Large intestine (tissue), 12 donors: ENCODE measurements around the gene PEAK3. TPM values are rescaled to one million over a fixed set of nuclear protein-coding genes. Genes with fewer than 3 reads are reported as not detected.

Source experiments
- DNase-seq, 2 donors: peaks; one replicate each; pipeline versions ENCODE4 v3.0.0 to v3.0.0-alpha.2; 2013
- H3K27ac ChIP-seq: one replicate; pipeline ENCODE4 v1.5.1; 2013; ENCODE audit warnings: low read length
- H3K27me3 ChIP-seq: 2 replicates; pipeline ENCODE4 v1.6.1; 2013; ENCODE audit warnings: low read length; ENCODE audit not compliant: control insufficient read depth, insufficient read depth
- H3K36me3 ChIP-seq: 2 replicates; pipeline ENCODE4 v1.6.1; 2013; ENCODE audit warnings: low read length; ENCODE audit not compliant: control insufficient read depth, insufficient read depth
- H3K4me1 ChIP-seq: one replicate; pipeline ENCODE4 v1.6.1; 2013; ENCODE audit warnings: low read length; ENCODE audit not compliant: control insufficient read depth, insufficient read depth
- H3K4me3 ChIP-seq: one replicate; pipeline ENCODE4 v1.5.1; 2013; ENCODE audit warnings: low read length
- H3K9me3 ChIP-seq: one replicate; pipeline ENCODE4 v1.6.1; 2013; ENCODE audit warnings: mild to moderate bottlenecking, low read depth, low read length, moderate library complexity; ENCODE audit not compliant: control insufficient read depth
- WGBS: methylation state at CpG from one replicate; pipeline ENCODE4 v1.1.5; 2013; ENCODE audit warnings: low lambda C conversion rate; ENCODE audit not compliant: insufficient coverage; 5-methylcytosine and 5-hydroxymethylcytosine counted together
- long read RNA-seq, 11 donors: transcript quantifications; one replicate each; lab custom pipeline, GENCODE V29; 2026
- polyA plus RNA-seq: library from polyadenylated mRNA; unstranded; fragments of 120-200 nt; gene quantifications from one replicate; pipeline ENCODE4 v1.2.1, GENCODE V29; 2013

PEAK3 gene, protein sequence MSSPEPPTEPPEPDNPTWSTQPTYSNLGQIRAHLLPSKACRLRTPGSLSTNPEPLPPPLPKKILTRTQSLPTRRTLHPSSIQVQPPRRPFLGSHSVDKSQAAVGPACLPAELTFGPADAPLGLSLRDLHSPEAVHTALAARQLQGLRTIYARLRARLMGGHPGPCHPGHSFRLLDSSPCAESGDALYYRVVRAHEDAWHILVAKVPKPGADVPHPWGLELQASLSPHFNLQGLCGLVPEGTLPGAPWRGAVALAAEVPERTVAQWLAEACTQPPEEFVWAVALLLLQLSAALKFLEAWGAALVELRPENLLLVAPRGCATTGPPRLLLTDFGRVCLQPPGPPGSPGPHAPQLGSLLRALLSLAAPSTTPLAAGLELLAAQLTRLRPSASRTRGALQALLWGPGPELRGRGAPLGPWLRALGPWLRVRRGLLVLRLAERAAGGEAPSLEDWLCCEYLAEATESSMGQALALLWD
- 0.15 TPM for polyA plus RNA-seq
- long read RNA-seq, donor 1 = 0 reads
- long read RNA-seq, donor 2 = 0 reads
- long read RNA-seq, donor 3 = 0 reads
- long read RNA-seq, donor 4 = 0 reads
- long read RNA-seq, donor 5 = 0 reads
- long read RNA-seq, donor 6 = 0 reads
- long read RNA-seq, donor 7 = 0 reads
- long read RNA-seq, donor 8 = 0 reads
- long read RNA-seq, donor 9 = 0 reads
- long read RNA-seq, donor 10 = 0 reads
- long read RNA-seq, donor 11 = 0 reads

DNA sequence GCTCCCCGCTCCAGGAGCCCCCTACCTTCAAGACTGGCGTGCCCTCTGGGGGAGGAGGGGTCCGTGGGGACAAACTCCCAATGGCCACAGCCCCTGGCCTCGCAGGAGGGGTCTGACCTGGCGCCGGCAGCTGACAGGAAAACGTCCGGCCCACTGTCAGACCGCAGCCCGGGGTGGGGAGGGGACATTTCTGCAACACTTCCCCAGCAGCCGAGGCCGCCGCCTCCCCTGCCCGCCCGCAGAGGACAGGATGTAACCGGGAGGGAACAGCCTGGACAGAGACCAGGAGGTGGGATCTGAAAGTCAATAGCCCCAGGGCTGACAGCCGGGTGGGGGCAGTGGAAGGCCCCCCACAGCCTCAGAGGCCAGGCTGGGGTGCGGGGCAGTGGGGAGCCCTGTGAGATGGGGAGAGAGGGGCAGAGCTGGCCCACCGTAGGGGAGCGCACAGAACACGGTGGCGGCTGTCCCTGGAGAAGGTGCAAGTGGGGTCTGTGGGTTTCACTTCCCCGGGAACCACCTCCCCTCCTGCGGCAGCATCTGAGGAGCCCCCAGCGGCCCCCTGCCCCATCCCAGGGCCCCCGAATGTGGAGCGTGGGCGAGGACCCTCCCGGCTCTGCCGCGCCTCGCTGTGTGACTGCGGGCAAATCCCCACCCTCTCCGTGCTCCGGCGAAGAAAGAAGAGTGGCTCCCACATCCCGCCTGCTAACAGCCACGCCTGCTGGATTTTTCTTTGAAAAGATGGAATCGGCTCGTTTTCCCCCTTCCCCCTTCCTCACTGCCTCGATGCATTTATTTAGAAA is at the start of gene PEAK3:
Gene PEAK3, minus strand, starts transcription at position 114 of the 800 bp plus-strand sequence. CDS start 1,244 bp downstream, outside the sequence.
- Histone ChIP-seq H3K4me1 (peaks cover 18% of the 10 kb centered on the region), H3K36me3 (no peaks in the 10 kb centered on the region), H3K27ac (no peak within 1 kb of the TSS), H3K27me3 (peaks cover 35% of the 10 kb centered on the region), H3K9me3 (peaks cover 8% of the 10 kb centered on the region), H3K4me3 (peak within 1 kb of the TSS; percentile 6)
- DNase-seq = peak in 1 of 2 donors; percentile 61
- WGBS = no CpG with 5 or more reads among the region's 41 CpGs

DNA sequence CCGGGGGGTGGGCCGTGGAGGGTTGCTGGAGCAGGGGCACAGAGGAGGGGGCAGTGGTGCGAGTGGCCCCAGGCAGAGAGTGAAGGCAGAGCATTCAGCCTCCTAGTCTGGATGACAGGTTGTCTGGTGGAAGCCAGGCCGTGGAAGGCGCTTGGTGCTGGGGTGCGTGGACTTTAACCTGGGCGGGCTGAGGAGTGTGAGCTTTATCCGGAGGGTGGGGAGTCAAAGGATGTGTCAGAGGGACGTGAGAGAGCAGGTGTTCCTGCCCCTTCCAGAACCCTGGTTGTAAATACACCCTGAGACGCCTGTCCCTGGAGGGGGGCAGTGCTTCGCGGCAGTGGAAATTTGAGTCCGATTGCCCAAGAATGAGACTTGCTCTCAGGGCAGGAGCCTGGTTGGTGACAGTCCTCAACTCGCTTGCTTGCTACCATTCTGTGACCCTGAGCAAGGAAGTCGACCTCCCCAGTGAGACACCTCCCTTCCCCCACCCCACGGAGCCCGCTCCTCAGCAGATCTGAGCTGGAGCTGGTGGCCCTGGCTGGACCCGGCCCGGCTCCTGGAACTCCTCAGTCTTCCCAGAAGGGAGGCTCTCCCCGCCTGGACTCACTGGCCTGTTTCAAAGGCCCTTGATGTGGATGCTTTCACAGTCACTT is 48.8 kb upstream of the PEAK3 start:
- peak overlapping the region; percentile 97 for H3K27ac ChIP-seq
- peaks cover 46% of the 10 kb centered on the region for H3K4me1 ChIP-seq
- peaks cover 10% of the 10 kb centered on the region for H3K36me3 ChIP-seq
- peak overlapping the region; percentile 17 for H3K4me3 ChIP-seq
- DNase-seq = peak; percentile 98 to 99
- H3K9me3 ChIP-seq = peaks cover 8% of the 10 kb centered on the region
- WGBS = no CpG with 5 or more reads among the region's 20 CpGs
- H3K27me3 ChIP-seq = no peaks in the 10 kb centered on the region

DNA sequence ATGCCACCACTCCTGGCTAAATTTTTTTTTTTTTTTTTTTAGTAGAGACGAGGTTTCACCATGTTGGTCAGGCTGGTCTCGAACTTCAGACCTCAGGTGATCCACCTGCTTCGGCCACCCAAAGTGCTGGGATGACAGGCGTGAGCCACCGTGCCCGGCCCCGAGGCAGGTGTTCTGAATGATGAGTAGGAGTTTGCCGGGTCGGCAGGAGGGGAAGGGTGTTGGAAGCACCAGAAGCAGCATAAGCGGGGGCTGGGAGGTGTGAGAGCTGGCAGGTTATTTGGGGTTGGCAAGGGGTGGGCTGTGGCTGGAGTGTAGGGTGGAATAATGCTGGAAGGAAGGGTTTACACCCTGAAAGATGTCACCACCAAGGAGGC is 48.3 kb upstream of the PEAK3 start:
- Histone ChIP-seq H3K36me3 (peaks cover 12% of the 10 kb centered on the region), H3K27me3 (no peaks in the 10 kb centered on the region), H3K9me3 (peaks cover 8% of the 10 kb centered on the region), H3K4me3 (peak overlapping the region; percentile 17), H3K27ac (peak overlapping the region; percentile 97), H3K4me1 (peaks cover 46% of the 10 kb centered on the region)
- DNase-seq = no peak
- WGBS = no CpG with 5 or more reads among the region's 10 CpGs

DNA sequence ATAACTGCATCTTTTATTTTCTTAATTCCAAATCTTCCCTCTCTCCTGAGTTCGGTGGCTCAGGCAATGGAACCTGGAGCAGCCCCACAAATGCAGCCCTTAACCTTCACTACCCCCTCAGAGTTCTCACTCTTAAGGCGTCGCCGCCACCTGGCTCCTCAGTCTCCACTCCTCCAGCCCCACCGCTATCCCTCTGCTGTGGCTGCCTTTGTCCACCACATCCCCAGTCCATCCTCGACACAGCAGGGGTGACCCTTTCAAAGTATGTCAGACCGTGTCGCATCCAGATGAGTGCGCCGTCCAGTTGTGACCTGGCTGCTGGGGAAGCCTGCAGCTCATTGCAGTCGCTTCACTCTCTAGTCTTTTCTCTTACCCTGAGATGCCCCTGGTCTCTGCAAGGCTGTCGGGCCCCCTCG is 47.5 kb upstream of the PEAK3 start:
- H3K4me1 ChIP-seq = peaks cover 43% of the 10 kb centered on the region
- peak overlapping the region; percentile 97 for H3K27ac ChIP-seq
- WGBS = no CpG with 5 or more reads among the region's 13 CpGs
- peak in 1 of 2 donors; percentile 51 for DNase-seq
- no peaks in the 10 kb centered on the region for H3K27me3 ChIP-seq
- H3K4me3 ChIP-seq = peak overlapping the region; percentile 95
- peaks cover 6% of the 10 kb centered on the region for H3K9me3 ChIP-seq
- H3K36me3 ChIP-seq = peaks cover 17% of the 10 kb centered on the region

DNA sequence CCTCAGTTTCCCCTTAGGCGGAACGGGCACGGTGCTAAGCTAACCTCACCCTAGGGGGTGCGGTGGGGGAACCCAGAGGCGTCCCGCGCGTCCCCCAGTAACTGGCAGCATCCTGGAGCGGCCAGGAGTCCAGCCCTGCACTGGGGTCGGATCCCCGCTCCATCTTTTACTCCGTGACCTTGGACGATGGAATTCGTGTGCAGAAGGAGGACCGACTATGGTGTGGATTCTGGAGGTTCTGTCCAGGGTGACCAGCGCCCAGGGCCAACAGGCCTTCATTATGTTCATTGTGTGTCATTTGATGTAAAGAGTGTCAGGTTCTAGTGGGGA is 47.1 kb upstream of the PEAK3 start:
- Histone ChIP-seq H3K4me3 (peak overlapping the region; percentile 95), H3K27ac (peak overlapping the region; percentile 97), H3K4me1 (peaks cover 39% of the 10 kb centered on the region), H3K36me3 (peaks cover 19% of the 10 kb centered on the region), H3K9me3 (peaks cover 3% of the 10 kb centered on the region), H3K27me3 (no peaks in the 10 kb centered on the region)
- peak in 1 of 2 donors; percentile 51 for DNase-seq
- no CpG with 5 or more reads among the region's 16 CpGs for WGBS

DNA sequence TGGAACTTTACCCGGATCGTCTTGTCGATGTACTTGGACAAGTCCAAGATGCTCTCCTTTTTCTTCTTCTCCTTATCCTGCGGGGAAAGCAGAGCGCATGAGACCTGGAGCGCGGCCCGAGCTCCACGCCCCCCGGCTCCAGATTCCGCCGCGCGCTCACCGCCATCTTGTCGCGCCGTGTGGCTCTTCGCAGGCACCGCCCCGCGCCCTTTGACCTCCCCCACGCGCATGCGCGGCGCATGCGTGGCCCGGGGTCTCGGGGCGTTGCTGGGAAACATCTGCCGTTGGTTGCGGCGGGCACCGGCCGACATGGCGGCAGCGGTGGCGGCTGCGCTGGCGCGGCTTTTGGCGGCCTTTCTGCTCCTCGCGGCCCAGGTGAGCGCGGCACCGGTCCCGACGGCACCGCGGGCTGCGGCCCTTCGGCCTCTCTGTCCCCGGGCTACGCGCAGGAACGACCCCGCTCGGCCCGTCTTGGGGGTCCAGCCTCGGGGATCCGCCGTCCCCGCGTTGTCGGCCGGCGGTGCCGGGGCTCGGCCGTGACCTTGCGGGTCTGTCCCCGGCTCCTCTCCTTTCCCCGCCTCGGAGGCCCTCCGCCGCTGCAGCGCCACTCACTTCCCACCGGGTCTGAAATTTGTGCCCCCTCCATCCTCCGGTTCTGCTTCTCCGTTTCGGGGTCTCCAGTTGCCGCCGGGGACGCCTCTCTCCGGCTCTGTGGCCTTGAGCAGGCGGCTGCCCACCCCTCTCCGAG is 46.6 kb upstream of the PEAK3 start, which contains the start of the genes LSM7 and SPPL2B:
Gene LSM7, minus strand, starts transcription at position 186 of the 748 bp plus-strand sequence. Its CDS starts 20 bp downstream, at position 166.
Gene SPPL2B, plus strand, starts transcription at position 284 of the 748 bp plus-strand sequence. Its CDS starts 26 bp downstream, at position 310.
- peaks cover 34% of the 10 kb centered on the region for H3K4me1 ChIP-seq
- no CpG with 5 or more reads among the region's 89 CpGs for WGBS

DNA sequence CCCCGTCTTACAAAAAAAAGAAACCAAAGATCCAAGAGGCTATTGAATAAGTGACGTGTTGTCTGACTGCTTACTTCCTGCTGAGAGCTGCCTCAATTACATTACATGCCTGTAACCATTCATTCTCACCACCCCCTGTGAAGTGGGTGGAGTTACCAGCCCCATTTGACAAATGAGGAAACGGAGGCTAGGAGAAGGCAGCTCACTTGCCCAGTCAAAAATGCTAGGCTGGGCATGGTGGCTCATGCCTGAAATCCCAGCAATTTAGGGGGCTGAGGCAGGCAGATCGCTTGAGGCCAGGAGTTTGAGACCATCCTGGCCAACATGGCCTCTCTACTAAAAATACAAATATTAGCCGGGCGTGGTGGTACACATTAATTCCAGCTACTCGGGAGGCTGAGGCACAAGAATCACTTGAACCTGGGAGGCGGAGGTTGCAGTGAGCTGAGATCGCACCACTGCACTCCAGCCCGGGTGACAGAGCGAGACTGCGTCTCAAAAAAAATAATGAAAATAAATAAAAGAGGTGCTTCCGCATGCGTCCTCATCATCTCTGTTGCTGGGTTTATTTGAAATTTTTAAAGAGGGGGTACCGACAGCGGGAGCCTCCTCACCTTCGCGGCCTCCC is 45.9 kb upstream of the PEAK3 start:
- WGBS = 0% methylated on average over 2 of the region's 18 CpGs
- peaks cover 3% of the 10 kb centered on the region for H3K9me3 ChIP-seq
- peak overlapping the region; percentile 95 for H3K4me3 ChIP-seq
- peak; percentile 60 to 79 for DNase-seq
- peaks cover 29% of the 10 kb centered on the region for H3K4me1 ChIP-seq
- no peaks in the 10 kb centered on the region for H3K27me3 ChIP-seq
- peaks cover 27% of the 10 kb centered on the region for H3K36me3 ChIP-seq
- peak overlapping the region; percentile 87 for H3K27ac ChIP-seq

More for the DNA sequence above, 46.6 kb upstream of the PEAK3 start, which contains the start of the genes LSM7 and SPPL2B:
- Histone ChIP-seq H3K36me3 (peaks cover 23% of the 10 kb centered on the region), H3K9me3 (peaks cover 3% of the 10 kb centered on the region), H3K4me3 (peak within 1 kb of the TSS; percentile 95), H3K27ac (peak within 1 kb of the TSS; percentile 97), H3K27me3 (no peaks in the 10 kb centered on the region)
- DNase-seq = peak; percentile 91 to 95

DNA sequence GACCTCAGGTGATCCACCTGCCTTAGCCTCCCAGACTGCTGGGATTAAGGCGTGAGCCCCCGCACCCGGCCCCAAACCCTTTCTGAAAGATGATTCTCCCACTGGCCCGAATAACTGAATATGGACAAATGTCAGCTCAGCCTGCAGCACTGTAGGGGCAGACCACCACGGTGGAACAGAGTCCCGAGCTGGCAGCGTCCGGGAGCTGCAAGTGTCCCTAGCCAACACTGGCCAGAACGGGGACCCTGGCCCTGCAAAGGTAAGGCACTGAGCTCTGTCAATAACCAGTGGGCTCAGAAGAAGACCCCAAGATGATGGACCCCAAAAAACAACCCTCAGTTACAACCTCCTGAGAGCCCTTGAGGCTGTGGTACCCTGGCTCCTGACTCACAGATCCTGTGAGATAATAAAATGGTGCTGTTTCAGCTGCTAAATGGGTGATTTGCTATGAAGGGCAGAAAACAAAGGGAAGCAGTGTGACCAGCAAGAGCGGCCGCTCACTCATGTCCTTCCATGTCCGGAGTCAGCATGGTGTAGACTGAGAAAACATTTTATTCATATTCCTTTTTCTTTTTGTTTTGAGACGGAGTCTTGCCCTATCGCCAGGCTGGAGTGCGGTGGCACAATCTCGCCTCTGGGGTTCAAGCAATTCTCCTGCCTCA is 44.9 kb upstream of the PEAK3 start:
- Histone ChIP-seq H3K27ac (no peak overlapping the region), H3K9me3 (peaks cover 2% of the 10 kb centered on the region), H3K4me3 (no peak overlapping the region), H3K36me3 (peaks cover 33% of the 10 kb centered on the region), H3K27me3 (no peaks in the 10 kb centered on the region), H3K4me1 (peaks cover 20% of the 10 kb centered on the region)
- no peak for DNase-seq
- WGBS = no CpG with 5 or more reads among the region's 16 CpGs
